ENCODE results near the gene MRPL43.
"Not testable (repeated sequence)": the region's sequence is repeated elsewhere in the genome, so short reads cannot be mapped to it uniquely, and the experiment has no call there.

The MRPL43 gene

DNA sequence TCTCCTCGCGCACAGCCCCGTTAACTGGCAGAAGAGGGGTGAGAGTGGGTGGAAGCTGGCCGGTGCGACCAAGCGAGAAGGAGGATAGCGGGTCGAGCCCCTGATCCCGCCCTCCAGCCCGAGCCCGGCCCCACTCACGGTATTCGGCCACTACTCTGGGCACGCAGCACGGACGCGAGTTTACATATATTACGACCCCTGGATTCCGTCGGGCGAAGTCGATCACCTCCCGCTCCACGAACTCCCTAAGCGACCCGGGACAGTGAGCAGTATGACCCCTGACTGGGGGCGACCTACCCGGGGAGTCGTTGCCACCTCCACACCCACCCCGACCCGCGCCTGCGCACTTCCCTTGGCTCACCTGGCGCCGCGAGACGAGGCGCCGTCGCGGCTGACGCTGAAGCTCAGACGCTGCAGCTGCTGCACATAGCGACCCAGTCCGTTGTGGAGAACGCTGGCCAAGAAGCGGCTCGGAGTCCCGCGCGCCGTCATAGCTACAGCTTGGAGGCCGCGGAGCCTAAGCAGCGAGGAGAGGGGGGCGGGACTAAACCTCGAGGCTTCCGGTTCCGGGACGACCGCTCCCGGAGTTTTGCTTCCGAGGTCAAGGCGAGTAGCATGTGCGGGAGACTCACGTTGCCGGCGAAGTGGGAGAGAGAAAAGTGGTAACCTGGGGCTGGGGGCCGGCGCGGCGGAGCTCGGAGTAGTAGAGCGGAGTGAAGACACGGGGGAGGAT is at the start of gene MRPL43, which contains the start of gene TWNK:
Gene MRPL43, minus strand, starts transcription at position 546 of the 733 bp plus-strand sequence. Its CDS starts 54 bp downstream, at position 492.
Gene TWNK, plus strand, starts transcription at position 592 of the 733 bp plus-strand sequence. CDS start 668 bp downstream, outside the sequence.
- peak; percentile 72 to 83 for DNase-seq

DNA sequence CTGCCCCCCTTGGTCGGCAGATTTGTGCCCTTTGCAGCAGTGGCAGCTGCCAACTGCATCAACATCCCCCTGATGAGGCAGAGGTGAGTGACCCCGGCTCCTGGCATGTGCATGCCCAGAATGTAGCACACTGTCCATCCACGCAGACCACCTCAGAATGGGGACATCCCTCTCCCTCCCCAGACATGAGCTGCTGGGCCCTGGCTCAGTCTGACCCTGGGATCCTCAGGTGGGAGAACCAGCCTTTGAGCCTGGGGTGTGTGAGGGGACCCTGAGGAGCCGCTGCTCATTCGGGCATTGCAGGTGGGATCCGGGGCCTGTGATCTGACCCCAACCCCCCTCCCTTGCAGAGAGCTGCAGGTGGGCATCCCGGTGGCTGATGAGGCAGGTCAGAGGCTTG is 49.4 kb upstream of the MRPL43 start:
- no peak for DNase-seq

GRCh38 chr10:101035916-101036702 is 48.8 kb upstream of the MRPL43 start:
- DNase-seq = no peak

GRCh38 chr10:101035314-101035713 is 48.0 kb upstream of the MRPL43 start:
- DNase-seq = no peak

DNA sequence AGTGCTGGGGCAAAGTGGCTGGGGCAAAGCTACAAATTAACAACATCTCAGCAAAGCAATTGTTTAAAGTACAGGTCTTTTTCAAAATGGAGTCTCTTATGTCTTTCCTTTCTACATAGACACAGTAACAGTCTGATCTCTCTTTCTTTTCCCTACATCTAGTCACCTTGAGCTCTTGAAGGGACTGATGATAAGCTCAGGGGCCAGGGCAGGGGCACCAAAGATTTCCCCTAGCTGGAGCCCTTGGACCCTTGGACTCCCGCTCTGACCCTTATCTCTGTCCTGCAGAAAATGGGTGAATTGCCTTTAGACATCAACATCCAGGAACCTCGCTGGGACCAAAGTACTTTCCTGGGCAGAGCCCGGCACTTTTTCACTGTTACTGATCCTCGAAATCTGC is 47.1 kb upstream of the MRPL43 start:
- DNase-seq = not testable (repeated sequence)

- DNase-seq = no peak
Measured at GRCh38 chr10:101033276-101033675, 46.0 kb upstream of the MRPL43 start.

GRCh38 chr10:101032637-101033224 is 45.4 kb upstream of the MRPL43 start:
- DNase-seq = no peak

DNA sequence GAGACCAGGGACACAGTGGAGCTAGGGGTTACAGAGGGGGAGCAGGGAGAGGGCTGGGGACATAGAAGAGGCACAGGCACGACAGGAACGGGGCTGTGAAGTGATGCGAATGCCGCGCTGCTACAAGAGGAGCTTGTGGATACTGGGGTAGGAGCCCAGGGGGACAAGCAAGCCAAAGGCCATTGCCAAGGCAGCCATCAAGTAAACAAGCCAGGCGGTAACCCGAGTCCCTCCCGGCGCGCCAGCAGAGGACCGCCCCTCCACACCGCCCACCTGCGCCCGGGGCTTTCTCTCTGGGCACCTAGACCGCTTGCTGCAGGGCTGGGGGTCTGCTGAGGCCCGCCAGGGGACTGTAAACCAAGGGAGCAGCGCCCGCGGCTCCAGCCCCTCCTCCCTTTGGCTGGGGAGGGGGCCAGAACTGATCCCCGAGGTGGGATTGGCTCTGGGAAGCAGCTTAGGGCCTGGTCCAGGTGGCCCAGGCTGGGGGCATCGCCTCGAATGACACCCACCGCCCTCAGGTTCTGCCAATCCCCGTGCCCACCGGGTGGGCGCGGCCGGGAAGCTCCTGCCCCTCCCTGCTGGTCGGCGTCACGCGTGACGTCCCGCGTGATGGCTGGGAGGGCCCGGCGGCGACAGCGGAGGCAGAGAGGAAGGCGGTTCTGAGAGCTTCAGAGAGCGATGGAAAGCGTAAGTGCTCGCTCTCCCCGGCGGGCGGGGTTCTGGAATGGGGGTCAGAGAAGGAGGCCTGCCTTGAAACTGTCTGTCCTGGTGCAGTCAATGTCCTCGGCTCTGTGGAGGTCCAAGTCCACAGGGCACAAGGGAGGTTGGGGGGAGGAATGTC is 44.7 kb upstream of the MRPL43 start:
- DNase-seq = peak in 1 of 2 experiments; percentile 42

- DNase-seq = peak; percentile 78 to 83
Measured at GRCh38 chr10:101031128-101031795, 44.0 kb upstream of the MRPL43 start, which contains the start of the genes PDZD7 and SFXN3. PDZD7 (minus strand) TSS chr10:101031129; CDS start chr10:101030219, 910 bp downstream. SFXN3 (plus strand) TSS chr10:101031234; CDS start chr10:101034695, 3,461 bp downstream.

GRCh38 chr10:101030496-101031127 is 43.3 kb upstream of the MRPL43 start:
- DNase-seq = no peak

GRCh38 chr10:101029520-101030295 is 42.4 kb upstream of the MRPL43 start:
- DNase-seq = no peak

GRCh38 chr10:101028446-101029337 is 41.4 kb upstream of the MRPL43 start:
- no peak for DNase-seq

- no peak for DNase-seq
Measured at GRCh38 chr10:101027106-101027720, 39.9 kb upstream of the MRPL43 start.

DNA sequence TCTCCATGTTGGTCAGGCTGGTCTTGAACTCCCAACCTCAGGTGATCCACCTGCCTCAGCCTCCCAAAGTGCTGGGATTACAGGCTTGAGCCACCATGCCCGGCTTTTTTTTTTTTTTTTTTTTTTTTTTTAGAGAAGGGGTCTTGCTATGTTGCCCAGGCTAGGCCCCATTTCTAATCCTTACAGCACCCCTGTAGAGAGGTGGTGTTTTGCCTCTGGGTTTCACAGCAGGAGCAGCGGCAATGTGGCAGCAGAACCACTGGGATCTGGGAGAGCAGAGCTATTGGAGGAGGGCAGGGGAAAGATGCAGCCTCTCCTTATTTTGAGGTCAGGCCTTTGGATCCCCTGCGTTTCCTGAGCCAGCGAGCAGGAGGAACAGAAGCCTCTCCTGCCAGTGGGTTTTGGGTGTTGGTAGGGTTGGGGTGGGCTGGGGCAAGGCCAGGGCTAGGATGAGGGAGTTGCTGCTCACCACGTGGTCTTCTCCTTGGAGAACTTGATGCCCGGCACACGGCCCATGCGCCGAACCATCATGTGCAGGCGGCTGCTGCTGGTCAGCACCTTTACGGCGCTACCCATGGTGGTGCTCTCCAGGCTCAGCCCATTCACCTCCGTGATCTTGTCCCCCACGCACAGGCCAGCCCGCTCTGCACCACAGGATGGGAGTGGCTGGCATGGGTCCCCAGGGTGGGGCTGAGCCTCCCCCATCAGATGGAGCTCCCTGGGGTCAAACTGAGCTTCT is 35.8 kb upstream of the MRPL43 start:
- DNase-seq = no peak

- no peak for DNase-seq
Measured at GRCh38 chr10:101021692-101022251, 34.5 kb upstream of the MRPL43 start.

DNA sequence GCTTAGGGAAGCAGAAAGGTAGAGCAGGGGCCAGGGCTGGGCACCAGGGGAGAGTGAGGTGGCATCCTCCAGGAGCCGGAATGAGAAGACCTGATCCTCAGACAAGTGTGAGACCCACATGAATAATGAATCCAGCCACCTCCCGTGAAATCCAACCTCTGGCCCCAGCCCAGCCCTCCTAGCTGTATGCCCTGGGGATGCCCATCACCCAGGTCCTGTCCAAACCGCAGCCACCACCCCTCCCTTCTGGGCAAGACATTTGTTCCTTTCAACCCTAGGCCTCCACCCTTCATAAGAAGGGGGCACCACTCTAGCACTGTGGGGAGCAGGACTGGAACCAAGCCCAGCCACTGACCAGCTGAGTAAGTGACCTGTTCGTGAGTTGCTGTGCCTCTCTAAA is 33.9 kb upstream of the MRPL43 start:
- DNase-seq = no peak

DNA sequence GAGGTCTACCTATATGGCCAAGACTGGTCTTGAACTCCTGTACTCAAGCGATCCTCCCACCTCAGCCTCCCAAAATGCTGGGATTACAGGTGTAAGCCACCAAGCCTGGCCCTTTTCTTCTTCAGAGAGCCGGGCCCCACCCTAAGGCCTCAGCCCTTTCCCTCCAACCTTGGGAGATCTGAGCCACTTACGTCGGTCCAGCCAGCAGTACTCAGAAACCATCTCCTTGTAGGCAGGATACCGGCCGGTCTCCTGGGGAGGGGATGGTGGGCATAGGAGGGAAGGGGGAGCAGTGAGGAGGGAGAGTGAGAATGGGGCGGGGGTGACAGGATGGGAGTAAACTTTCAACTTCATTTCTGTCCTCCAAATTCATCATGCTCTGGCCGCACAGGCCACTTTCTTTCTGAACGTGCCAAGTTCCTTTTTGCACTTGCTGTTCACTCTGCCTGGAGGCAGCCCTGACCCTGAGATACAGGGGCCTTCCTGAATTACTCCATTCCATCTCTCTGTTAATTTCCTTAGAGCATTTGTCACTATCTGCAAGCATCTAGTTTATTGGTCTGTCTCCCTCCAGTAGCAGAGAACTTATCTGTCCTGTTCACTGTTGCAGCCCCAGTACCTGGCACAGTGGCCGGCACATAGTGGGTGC is 33.3 kb upstream of the MRPL43 start:
- DNase-seq = no peak

- no peak for DNase-seq
Measured at GRCh38 chr10:101019440-101019703, 32.1 kb upstream of the MRPL43 start.

Measured in SHP77 (cell line).